Type B pancreatic cell (in vitro differentiated cells): ENCODE results near the gene POU2AF2. TPM values are rescaled to one million over a fixed set of nuclear protein-coding genes. Genes with fewer than 3 reads are reported as not detected.
A peak's percentile ranks its signal among the peaks of the same experiment; 100 is the strongest.

Experiments
- DNase-seq: peaks from one replicate; pipeline ENCODE4 v3.0.0; 2021; ENCODE audit warnings: mixed read lengths; ENCODE audit not compliant: unreplicated experiment; ENCODE audit errors: extremely low spot score
- H3K27ac Mint-ChIP-seq: 2 replicates; pipeline ENCODE4 v1.8.0; 2021; ENCODE audit warnings: mild to moderate bottlenecking, mixed read lengths
- H3K27me3 Mint-ChIP-seq: 2 replicates; pipeline ENCODE4 v1.8.0; 2021; ENCODE audit warnings: mixed read lengths
- H3K36me3 Mint-ChIP-seq: 2 replicates; pipeline ENCODE4 v1.8.0; 2021; ENCODE audit warnings: mixed read lengths
- H3K4me1 Mint-ChIP-seq: one replicate; pipeline ENCODE4 v1.8.0; 2021; ENCODE audit warnings: mixed read lengths; ENCODE audit not compliant: unreplicated experiment
- H3K4me3 Mint-ChIP-seq: 2 replicates; pipeline ENCODE4 v1.8.0; 2021; ENCODE audit warnings: mild to moderate bottlenecking, mixed read lengths
- H3K9me3 Mint-ChIP-seq: 2 replicates; pipeline ENCODE4 v1.8.0; 2021; ENCODE audit warnings: mixed read lengths
- CTCF ChIP-seq: fragments of 200-600 bp; sonication (generic); conservative IDR thresholded peaks from 2 replicates; pipeline ENCODE4 v1.5.0; 2021; ENCODE audit warnings: antibody characterized with exemption, mild to moderate bottlenecking
- total RNA-seq: library from RNA; stranded (reverse); gene quantifications from 2 replicates; pipeline ENCODE4 v1.2.1, GENCODE V29; 2021; ENCODE audit warnings: low replicate concordance

Gene POU2AF2
- total RNA-seq, 1 donor from 2014 or later = 0.39 TPM

GRCh38 chr11:111297696-111298095, 52.2 kb downstream of the POU2AF2 start:
- Mint-ChIP-seq H3K27me3 (peaks cover 22% of the 10 kb centered on the region), H3K4me3 (peak overlapping the region; percentile 81), H3K4me1 (peaks cover 10% of the 10 kb centered on the region), H3K36me3 (no peaks in the 10 kb centered on the region), H3K9me3 (no peaks in the 10 kb centered on the region), H3K27ac (peak overlapping the region; percentile 54)
- no peak for TF ChIP-seq CTCF
- no peak for DNase-seq

- Mint-ChIP-seq H3K4me3 (peak within 1 kb of the TSS; percentile 81), H3K27ac (peak within 1 kb of the TSS; percentile 54), H3K27me3 (peaks cover 22% of the 10 kb centered on the region), H3K4me1 (peaks cover 19% of the 10 kb centered on the region), H3K36me3 (no peaks in the 10 kb centered on the region), H3K9me3 (no peaks in the 10 kb centered on the region)
- DNase-seq = no peak
- no peak for TF ChIP-seq CTCF
Observed at GRCh38 chr11:111298413-111299100, 53.0 kb downstream of the POU2AF2 start, which contains the start of gene POU2AF3. TSS of gene POU2AF3 (plus strand) at chr11:111298546. CDS start at chr11:111298582, 36 bp downstream.

GRCh38 chr11:111299101-111300026, 53.8 kb downstream of the POU2AF2 start:
- DNase-seq = peak; percentile 79
- Mint-ChIP-seq H3K9me3 (no peaks in the 10 kb centered on the region), H3K4me3 (peak overlapping the region; percentile 81), H3K27me3 (peaks cover 22% of the 10 kb centered on the region), H3K27ac (no peak overlapping the region), H3K4me1 (peaks cover 20% of the 10 kb centered on the region), H3K36me3 (no peaks in the 10 kb centered on the region)
- peak; percentile 76 for TF ChIP-seq CTCF

- H3K4me3 Mint-ChIP-seq = peak overlapping the region; percentile 81
- H3K4me1 Mint-ChIP-seq = peaks cover 28% of the 10 kb centered on the region
- H3K9me3 Mint-ChIP-seq = no peaks in the 10 kb centered on the region
- no peak for TF ChIP-seq CTCF
- H3K36me3 Mint-ChIP-seq = peaks cover 3% of the 10 kb centered on the region
- DNase-seq = no peak
- H3K27me3 Mint-ChIP-seq = peaks cover 26% of the 10 kb centered on the region
- peak overlapping the region; percentile 65 for H3K27ac Mint-ChIP-seq
Observed at GRCh38 chr11:111300569-111300968, 55.0 kb downstream of the POU2AF2 start.

GRCh38 chr11:111301004-111301841, 55.7 kb downstream of the POU2AF2 start:
- DNase-seq = no peak
- H3K36me3 Mint-ChIP-seq = peaks cover 4% of the 10 kb centered on the region
- H3K27ac Mint-ChIP-seq = peak overlapping the region; percentile 65
- H3K27me3 Mint-ChIP-seq = peaks cover 26% of the 10 kb centered on the region
- H3K9me3 Mint-ChIP-seq = no peaks in the 10 kb centered on the region
- H3K4me3 Mint-ChIP-seq = peak overlapping the region; percentile 81
- peaks cover 29% of the 10 kb centered on the region for H3K4me1 Mint-ChIP-seq
- no peak for TF ChIP-seq CTCF
